HCT116 (cell line): ENCODE measurements around the gene SPAG8.

Source experiments
- CTCF ChIP-seq, 3 experiments: fragments of 200-600 bp in 1 of 3; sonication (generic) in 1 of 3; IDR thresholded peaks in 2 of 3; conservative IDR thresholded peaks in 1 of 3; 2 replicates each; pipeline ENCODE4 v1.5.1; 2012 to 2017; ENCODE audit warnings: low read depth in 2 of 3, low read length in 2 of 3, antibody characterized with exemption in 1 of 3, borderline replicate concordance in 1 of 3, control low read depth in 1 of 3, mild to moderate bottlenecking in 1 of 3, mixed read lengths in 1 of 3, mixed run types in 1 of 3, moderate library complexity in 1 of 3; ENCODE audit not compliant: insufficient read depth in 1 of 3
- EZH2 ChIP-seq: fragments of 200-600 bp; sonication (generic); IDR thresholded peaks from 2 replicates; pipeline ENCODE4 v1.6.1; 2017; ENCODE audit warnings: antibody characterized with exemption, mixed run types
- POLR2AphosphoS5 ChIP-seq: IDR thresholded peaks from 2 replicates; pipeline ENCODE4 v1.6.1; 2011; ENCODE audit warnings: mild to moderate bottlenecking, low read depth, low read length, moderate library complexity

- no peak for TF ChIP-seq CTCF (IDR thresholded peaks at IDR 0.05 in 2 of 3, conservative IDR thresholded peaks at IDR 0.05 in 1 of 3; ENCODE audit: borderline replicate concordance in 1 of 3, insufficient read depth in 1 of 3, low read depth in 2 of 3, low read length in 2 of 3)
- no peak for TF ChIP-seq POLR2AphosphoS5
- no peak for TF ChIP-seq EZH2
Measured at GRCh38 chr9:35818341-35818740, 6.3 kb upstream of the SPAG8 start.
